CD14-positive monocyte (primary cell): Measurements from ENCODE around the gene RNF43. TPM values are rescaled to one million over a fixed set of nuclear protein-coding genes. Genes with fewer than 3 reads are reported as not detected.

Experiments
- DNase-seq, 3 donors: peaks; one replicate each; pipeline ENCODE4 v3.0.0-alpha.2; 2011 to 2022
- H2AFZ ChIP-seq: 2 replicates; pipeline ENCODE4 v1.6.0; 2012; ENCODE audit warnings: mild to moderate bottlenecking, low read depth, low read length, inconsistent platforms; ENCODE audit not compliant: insufficient read depth, poor library complexity, severe bottlenecking
- H3K27ac ChIP-seq, 2 donors: 1 replicate in 1 of 2; 2 replicates in 1 of 2; pipeline ENCODE4 v1.5.1; 2012 to 2013; ENCODE audit warnings: low read length in 2 of 2, control low read depth in 1 of 2, inconsistent platforms in 1 of 2, low read depth in 1 of 2, mild to moderate bottlenecking in 1 of 2
- H3K27me3 ChIP-seq, 2 donors: one replicate each; pipeline versions ENCODE4 v1.6.0 to v1.6.1; 2011 to 2013; ENCODE audit warnings: low read length in 2 of 2; ENCODE audit not compliant: control insufficient read depth in 2 of 2, insufficient read depth in 2 of 2
- H3K36me3 ChIP-seq, 2 donors: replicated peaks in 1 of 2; 1 replicate in 1 of 2; 2 replicates in 1 of 2; pipeline versions ENCODE4 v1.5.1 to v1.6.1; 2012 to 2013; ENCODE audit warnings: low read length in 2 of 2, control low read depth in 1 of 2, inconsistent platforms in 1 of 2, mild to moderate bottlenecking in 1 of 2; ENCODE audit not compliant: insufficient read depth in 2 of 2, control insufficient read depth in 1 of 2
- H3K4me1 ChIP-seq, 2 donors: 1 replicate in 1 of 2; 2 replicates in 1 of 2; pipeline versions ENCODE4 v1.5.1 to v1.6.1; 2012 to 2013; ENCODE audit warnings: low read length in 2 of 2, control low read depth in 1 of 2, inconsistent platforms in 1 of 2, mild to moderate bottlenecking in 1 of 2, moderate library complexity in 1 of 2; ENCODE audit not compliant: insufficient read depth in 2 of 2, control insufficient read depth in 1 of 2
- H3K4me2 ChIP-seq: replicated peaks from 2 replicates; pipeline ENCODE3; 2012; ENCODE audit warnings: low read length, moderate library complexity, mild to moderate bottlenecking; ENCODE audit not compliant: poor library complexity, severe bottlenecking; ENCODE audit errors: extremely low read depth
- H3K4me3 ChIP-seq, 3 experiments: fragments of 200-600 bp in 1 of 3; sonication (generic) in 1 of 3; replicated peaks in 1 of 3; 1 replicate in 2 of 3; 2 replicates in 1 of 3; pipeline ENCODE4 v1.5.1; 2011 to 2013; ENCODE audit warnings: low read length in 3 of 3, mild to moderate bottlenecking in 3 of 3, control low read depth in 2 of 3, low read depth in 2 of 3, inconsistent platforms in 1 of 3, moderate library complexity in 1 of 3
- H3K79me2 ChIP-seq: 2 replicates; pipeline ENCODE4 v1.6.0; 2012; ENCODE audit warnings: mild to moderate bottlenecking, control low read depth, inconsistent platforms, low read length, moderate library complexity; ENCODE audit not compliant: insufficient read depth
- H3K9ac ChIP-seq: 2 replicates; pipeline ENCODE4 v1.6.0; 2017; ENCODE audit warnings: low read length, mild to moderate bottlenecking; ENCODE audit not compliant: insufficient read depth, poor library complexity, severe bottlenecking
- H3K9me3 ChIP-seq, 2 donors: replicated peaks in 1 of 2; 1 replicate in 1 of 2; 2 replicates in 1 of 2; pipeline versions ENCODE4 v1.5.1 to v1.6.1; 2012 to 2013; ENCODE audit warnings: low read length in 2 of 2, control low read depth in 1 of 2; ENCODE audit not compliant: control insufficient read depth in 1 of 2, insufficient read depth in 1 of 2
- H4K20me1 ChIP-seq: 2 replicates; pipeline ENCODE4 v1.6.0; 2012; ENCODE audit warnings: mild to moderate bottlenecking, low read length, control low read depth, moderate library complexity; ENCODE audit not compliant: insufficient read depth
- H3K27ac Mint-ChIP-seq, 7 donors: one replicate each; pipeline ENCODE4 v1.8.0; 2020; ENCODE audit warnings: mild to moderate bottlenecking in 7 of 7, mixed read lengths in 7 of 7, moderate library complexity in 6 of 7, inconsistent platforms in 2 of 7
- H3K27me3 Mint-ChIP-seq, 3 donors: one replicate each; pipeline ENCODE4 v1.8.0; 2021 to 2022; ENCODE audit warnings: low read depth in 3 of 3, mild to moderate bottlenecking in 3 of 3, mixed read lengths in 3 of 3, moderate library complexity in 3 of 3, inconsistent platforms in 1 of 3
- H3K36me3 Mint-ChIP-seq, 2 donors: one replicate each; pipeline ENCODE4 v1.8.0; 2020; ENCODE audit warnings: mixed read lengths in 2 of 2, inconsistent platforms in 1 of 2, mild to moderate bottlenecking in 1 of 2
- H3K4me1 Mint-ChIP-seq: one replicate; pipeline ENCODE4 v1.8.0; 2020; ENCODE audit warnings: mild to moderate bottlenecking, mixed read lengths
- H3K4me3 Mint-ChIP-seq, 2 donors: one replicate each; pipeline ENCODE4 v1.8.0; 2020; ENCODE audit warnings: mild to moderate bottlenecking in 2 of 2, mixed read lengths in 2 of 2, moderate library complexity in 1 of 2
- H3K9me3 Mint-ChIP-seq, 7 donors: one replicate each; pipeline ENCODE4 v1.8.0; 2020 to 2022; ENCODE audit warnings: mixed read lengths in 7 of 7, mild to moderate bottlenecking in 6 of 7, moderate library complexity in 6 of 7, inconsistent platforms in 2 of 7
- CTCF ChIP-seq: fragments of 200-600 bp; IDR thresholded peaks from one replicate; pipeline ENCODE4 v1.8.0; 2022; ENCODE audit warnings: antibody characterized with exemption, mild to moderate bottlenecking
- WGBS: methylation state at CpG from one replicate; pipeline ENCODE4 v1.1.5; 2013; ENCODE audit warnings: missing lambda C conversion rate; ENCODE audit not compliant: insufficient coverage; 5-methylcytosine and 5-hydroxymethylcytosine counted together
- intact Hi-C, 2 donors: fragments of 100-400 bp; cut with micrococcal nuclease; formaldehyde crosslinking; loops; one replicate each; pipeline versions ENCODE4 v1.15.0 to v1.15.1; 2023
- polyA plus RNA-seq, 3 donors: library from polyadenylated mRNA; depleted of rRNA in 1 of 3; unstranded in 2 of 3; stranded (reverse) in 1 of 3; fragments of 300-500 nt in 2 of 3; fragments of >200 nt in 1 of 3; fragmentation: Illumina TruSeq in 2 of 3; gene quantifications; 1 replicate in 2 of 3; 2 replicates in 1 of 3; pipeline ENCODE4 v1.2.3, GENCODE V29; 2012 to 2021

RNF43 gene
- polyA plus RNA-seq, 3 donors, result 0.01 to 0.11 TPM; not detected in 1

GRCh38 chr17:58376472-58377000 is 40.8 kb downstream of the RNF43 start:
- Mint-ChIP-seq H3K27ac (peak overlapping the region in 2 of 7 donors; percentile 1 to 32), H3K9me3 (peaks cover 0 to 2% (median 0%) of the 10 kb centered on the region in 7 donors), H3K4me1 (peaks cover 28% of the 10 kb centered on the region), H3K36me3 (no peaks in the 10 kb centered on the region), H3K4me3 (no peak overlapping the region), H3K27me3 (peaks cover 2 to 17% (median 15%) of the 10 kb centered on the region in 3 donors)
- no peak overlapping the region for H3K9ac ChIP-seq
- no peak overlapping the region for H2AFZ ChIP-seq
- H3K4me1 ChIP-seq, result peaks cover 26 to 27% of the 10 kb centered on the region in 2 donors
- no peaks in the 10 kb centered on the region for H4K20me1 ChIP-seq
- H3K4me2 ChIP-seq, result no peak overlapping the region
- intact Hi-C loops, result no loop called here
- no peak overlapping the region for H3K4me3 ChIP-seq
- no peaks in the 10 kb centered on the region for H3K36me3 ChIP-seq
- DNase-seq, result peak; percentile 47 to 68 (median 61)
- H3K27ac ChIP-seq, result no peak overlapping the region
- TF ChIP-seq CTCF, result no peak
- 88% methylated on average over 2 of the region's 4 CpGs for WGBS
- H3K9me3 ChIP-seq, result no peaks in the 10 kb centered on the region
- H3K27me3 ChIP-seq, result no peaks in the 10 kb centered on the region
- H3K79me2 ChIP-seq, result no peaks in the 10 kb centered on the region

- Mint-ChIP-seq H3K9me3 (peaks cover 0 to 2% (median 0%) of the 10 kb centered on the region in 7 donors), H3K27me3 (peaks cover 2 to 17% (median 13%) of the 10 kb centered on the region in 3 donors), H3K4me1 (peaks cover 28% of the 10 kb centered on the region), H3K27ac (peak overlapping the region in 6 of 7 donors; percentile 0 to 67 (median 52)), H3K4me3 (no peak overlapping the region), H3K36me3 (no peaks in the 10 kb centered on the region)
- intact Hi-C loops, result loop anchor here in 1 of 2 donors (2.0 kb wide), 1 partner anchor 59 kb away; no protein-coding TSS in a partner anchor
- no peak overlapping the region for H3K4me3 ChIP-seq
- peaks cover 26 to 27% of the 10 kb centered on the region in 2 donors for H3K4me1 ChIP-seq
- no peaks in the 10 kb centered on the region for H3K27me3 ChIP-seq
- H3K4me2 ChIP-seq, result no peak overlapping the region
- no peaks in the 10 kb centered on the region for H3K36me3 ChIP-seq
- peak overlapping the region in 1 of 2 donors; percentile 14 for H3K27ac ChIP-seq
- no peak for DNase-seq
- H2AFZ ChIP-seq, result no peak overlapping the region
- H3K79me2 ChIP-seq, result no peaks in the 10 kb centered on the region
- no peak overlapping the region for H3K9ac ChIP-seq
- H3K9me3 ChIP-seq, result no peaks in the 10 kb centered on the region
- no peaks in the 10 kb centered on the region for H4K20me1 ChIP-seq
- 100% methylated on average over 2 of the region's 2 CpGs for WGBS
- TF ChIP-seq CTCF, result no peak
These were observed 41.5 kb downstream of the RNF43 start for GRCh38 chr17:58375811-58376210.
